PC-9 (cell line): ENCODE measurements around the gene B3GNT5. TPM values are rescaled to one million over a fixed set of nuclear protein-coding genes. Genes with fewer than 3 reads are reported as not detected.

Experiments used
- BruUV-seq: library from RNA; stranded (reverse); fragments of 400-500 nt; replicated peaks from 2 replicates; lab custom pipeline; 2021; lab: Mats Ljungman, UMichigan
- CTCF ChIA-PET: fragments of 300-600 bp; sonication (Branson Sonifier 250); formaldehyde crosslinking; loops from one replicate; lab custom pipeline; 2022; ENCODE audit warnings: antibody characterized with exemption; lab: Charles Lee
- POLR2A ChIA-PET: fragments of 300-600 bp; sonication (Branson Sonifier 250); formaldehyde crosslinking; loops from one replicate; lab custom pipeline; 2022; ENCODE audit warnings: antibody characterized with exemption; ENCODE audit not compliant: unreplicated experiment; lab: Charles Lee
- DNase-seq, 2 experiments: peaks; one replicate each; pipeline versions ENCODE4 v3.0.0 to v3.0.0-alpha.2; 2015 to 2022; ENCODE audit warnings: mixed read lengths in 1 of 2
- H2AFZ ChIP-seq: fragments of 200-600 bp; sonication (generic); 2 replicates; pipeline ENCODE4 v1.8.1; 2017; ENCODE audit warnings: antibody characterized with exemption
- H3F3A ChIP-seq: fragments of 200-600 bp; sonication (generic); 2 replicates; pipeline ENCODE4 v1.8.1; 2017; ENCODE audit warnings: antibody characterized with exemption, mild to moderate bottlenecking, low read depth; ENCODE audit not compliant: insufficient read depth
- H3K27ac ChIP-seq: fragments of 200-600 bp; sonication (generic); 2 replicates; pipeline ENCODE4 v1.6.1; 2016; ENCODE audit warnings: mixed run types
- H3K27me3 ChIP-seq: fragments of 200-600 bp; sonication (generic); 2 replicates; pipeline ENCODE4 v1.6.1; 2016; ENCODE audit warnings: low read depth, mixed run types; ENCODE audit not compliant: insufficient read depth
- H3K36me3 ChIP-seq: fragments of 200-600 bp; sonication (generic); 2 replicates; pipeline ENCODE4 v1.6.1; 2016; ENCODE audit warnings: low read depth, mixed run types
- H3K4me1 ChIP-seq: fragments of 200-600 bp; sonication (generic); replicated peaks from 2 replicates; pipeline ENCODE4 v1.6.1; 2016; ENCODE audit warnings: mixed run types; ENCODE audit not compliant: insufficient read depth
- H3K4me2 ChIP-seq: fragments of 200-600 bp; sonication (generic); 2 replicates; pipeline ENCODE4 v1.6.1; 2017; ENCODE audit warnings: mixed run types
- H3K4me3 ChIP-seq: fragments of 200-600 bp; sonication (generic); 2 replicates; pipeline ENCODE4 v1.6.1; 2016; ENCODE audit warnings: mixed run types
- H3K79me2 ChIP-seq: fragments of 200-600 bp; sonication (generic); 2 replicates; pipeline ENCODE4 v1.6.1; 2017; ENCODE audit warnings: low read depth, mixed run types
- H3K9me2 ChIP-seq: fragments of 200-600 bp; sonication (generic); 2 replicates; pipeline ENCODE4 v1.8.1; 2017; ENCODE audit warnings: mild to moderate bottlenecking; ENCODE audit not compliant: insufficient read depth
- H3K9me3 ChIP-seq: fragments of 200-600 bp; sonication (generic); 2 replicates; pipeline ENCODE4 v1.8.1; 2016; ENCODE audit warnings: low read depth; ENCODE audit not compliant: insufficient read depth
- H4K20me1 ChIP-seq: fragments of 200-600 bp; sonication (generic); 2 replicates; pipeline ENCODE4 v1.8.1; 2017; ENCODE audit not compliant: insufficient read depth
- EZH2 ChIP-seq: fragments of 200-600 bp; sonication (generic); IDR thresholded peaks from 2 replicates; pipeline ENCODE4 v1.8.0; 2017; ENCODE audit warnings: antibody characterized with exemption, low read depth
- intact Hi-C: fragments of 100-400 bp; cut with micrococcal nuclease; formaldehyde crosslinking; loops from one replicate; pipeline ENCODE4 v1.10.0; 2022; ENCODE audit not compliant: unreplicated experiment
- total RNA-seq: library from RNA; stranded (reverse); gene quantifications from 2 replicates; pipeline ENCODE4 v1.2.3, GENCODE V29; 2021
- TF ChIP-seq, protein P1 (sequence below): fragments of 200-600 bp; sonication (generic); conservative IDR thresholded peaks from 2 replicates; pipeline ENCODE4 v1.6.1; 2017; ENCODE audit warnings: mixed run types, antibody characterized with exemption, mild to moderate bottlenecking, moderate library complexity

The B3GNT5 gene
- total RNA-seq, 1 experiment from 2014 or later = 30.7 TPM

- BruUV-seq = no TSS peak
- TF ChIP-seq, protein P1, sequence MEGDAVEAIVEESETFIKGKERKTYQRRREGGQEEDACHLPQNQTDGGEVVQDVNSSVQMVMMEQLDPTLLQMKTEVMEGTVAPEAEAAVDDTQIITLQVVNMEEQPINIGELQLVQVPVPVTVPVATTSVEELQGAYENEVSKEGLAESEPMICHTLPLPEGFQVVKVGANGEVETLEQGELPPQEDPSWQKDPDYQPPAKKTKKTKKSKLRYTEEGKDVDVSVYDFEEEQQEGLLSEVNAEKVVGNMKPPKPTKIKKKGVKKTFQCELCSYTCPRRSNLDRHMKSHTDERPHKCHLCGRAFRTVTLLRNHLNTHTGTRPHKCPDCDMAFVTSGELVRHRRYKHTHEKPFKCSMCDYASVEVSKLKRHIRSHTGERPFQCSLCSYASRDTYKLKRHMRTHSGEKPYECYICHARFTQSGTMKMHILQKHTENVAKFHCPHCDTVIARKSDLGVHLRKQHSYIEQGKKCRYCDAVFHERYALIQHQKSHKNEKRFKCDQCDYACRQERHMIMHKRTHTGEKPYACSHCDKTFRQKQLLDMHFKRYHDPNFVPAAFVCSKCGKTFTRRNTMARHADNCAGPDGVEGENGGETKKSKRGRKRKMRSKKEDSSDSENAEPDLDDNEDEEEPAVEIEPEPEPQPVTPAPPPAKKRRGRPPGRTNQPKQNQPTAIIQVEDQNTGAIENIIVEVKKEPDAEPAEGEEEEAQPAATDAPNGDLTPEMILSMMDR = no peak
- no peak for TF ChIP-seq EZH2
- Histone ChIP-seq H3K79me2 (peaks cover 21% of the 10 kb centered on the region), H4K20me1 (no peaks in the 10 kb centered on the region), H3K27ac (no peak overlapping the region), H3K36me3 (peaks cover 7% of the 10 kb centered on the region), H3F3A (peaks cover 53% of the 10 kb centered on the region), H3K27me3 (no peaks in the 10 kb centered on the region), H3K9me2 (no peaks in the 10 kb centered on the region), H3K4me3 (no peak overlapping the region), H3K4me2 (no peak overlapping the region), H2AFZ (no peak overlapping the region), H3K4me1 (peaks cover 76% of the 10 kb centered on the region), H3K9me3 (peaks cover 3% of the 10 kb centered on the region)
- DNase-seq = no peak
- intact Hi-C loops = no loop called here
- CTCF ChIA-PET = no interaction called here
- POLR2A ChIA-PET = interaction anchor here (0.7 kb wide), 1 partner anchor 34 kb away, joined by 8 read pairs; no protein-coding TSS in a partner anchor
Observed at GRCh38 chr3:183290216-183290615, 37.2 kb downstream of the B3GNT5 start.

DNA sequence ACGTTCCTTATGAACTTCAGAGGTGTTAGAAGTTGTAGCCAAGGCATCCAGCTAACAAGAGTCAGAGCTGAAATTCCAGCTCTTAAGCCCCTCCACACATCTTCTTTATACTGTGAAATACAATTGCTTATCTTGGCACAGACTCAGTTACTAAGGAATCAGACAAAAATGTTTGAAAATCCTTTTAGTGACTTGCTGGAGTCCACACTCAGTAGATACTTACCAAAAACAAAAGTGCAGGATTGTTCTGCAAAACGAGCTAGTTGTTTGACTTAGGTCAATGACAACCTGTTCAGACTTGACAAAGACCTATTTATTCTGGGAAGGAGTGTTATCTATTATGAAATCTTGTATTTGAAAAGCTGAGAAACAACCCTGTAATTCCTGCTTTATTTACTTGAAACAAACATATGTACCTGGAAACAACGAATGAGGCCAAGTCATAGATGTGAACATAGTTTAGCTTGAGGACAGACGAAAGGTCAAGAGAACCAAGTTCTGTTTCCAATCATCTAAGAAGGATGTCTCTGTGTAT is 38.5 kb downstream of the B3GNT5 start:
- no peak overlapping the region for H2AFZ ChIP-seq
- H3K4me3 ChIP-seq = peak overlapping the region; percentile 3; the same call in 1 of the 2 replicates
- no peaks in the 10 kb centered on the region for H4K20me1 ChIP-seq
- H3K27me3 ChIP-seq = no peaks in the 10 kb centered on the region
- intact Hi-C loops = loop anchor here (1.0 kb wide), 1 partner anchor 16 kb away; no protein-coding TSS in a partner anchor
- H3K36me3 ChIP-seq = peaks cover 13% of the 10 kb centered on the region
- DNase-seq = peak in 1 of 2 experiments; percentile 96
- peak overlapping the region; percentile 69 for H3K27ac ChIP-seq
- H3K79me2 ChIP-seq = peaks cover 21% of the 10 kb centered on the region
- CTCF ChIA-PET = interaction anchor here (1.5 kb wide), 1 partner anchor 26 kb away, joined by 3 read pairs; no protein-coding TSS in a partner anchor
- H3K9me2 ChIP-seq = no peaks in the 10 kb centered on the region
- peak overlapping the region; percentile 46 for H3K4me2 ChIP-seq
- POLR2A ChIA-PET = interaction anchor here (0.7 to 0.8 kb wide), 2 partner anchors 12 to 16 kb away, joined by 5 to 7 read pairs; no protein-coding TSS in a partner anchor
- H3K9me3 ChIP-seq = peaks cover 3% of the 10 kb centered on the region
- no peak for TF ChIP-seq EZH2
- TF ChIP-seq, protein P1 = no peak
- no TSS peak for BruUV-seq
- peaks cover 77% of the 10 kb centered on the region for H3K4me1 ChIP-seq
- peaks cover 54% of the 10 kb centered on the region for H3F3A ChIP-seq

DNA sequence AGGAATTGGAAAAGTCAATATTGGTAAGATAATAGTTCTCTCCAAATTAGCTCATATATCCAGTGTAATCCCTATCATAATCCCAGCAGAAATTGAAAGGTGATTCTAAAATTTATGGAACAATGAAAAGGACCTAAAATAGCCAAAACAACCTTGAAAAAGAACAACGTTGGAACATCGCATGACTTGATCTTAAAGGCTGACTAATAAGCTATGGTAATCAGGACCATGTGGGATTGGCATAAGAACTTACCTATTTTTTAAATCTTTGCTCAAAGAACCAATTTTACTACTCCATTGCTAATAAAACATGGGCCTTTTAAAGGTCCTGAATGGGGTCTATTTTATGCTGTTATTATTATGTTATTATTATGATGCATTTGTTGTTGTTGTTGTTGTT is 40.9 kb downstream of the B3GNT5 start:
- Histone ChIP-seq H3K9me3 (peaks cover 3% of the 10 kb centered on the region), H4K20me1 (no peaks in the 10 kb centered on the region), H3K4me3 (no peak overlapping the region), H3K27me3 (no peaks in the 10 kb centered on the region), H3K27ac (0 out of 2 replicates have a peak overlapping the region, but pooled peaks have one; percentile 3), H3K4me1 (peaks cover 59% of the 10 kb centered on the region), H2AFZ (no peak overlapping the region), H3K9me2 (no peaks in the 10 kb centered on the region), H3K79me2 (peaks cover 9% of the 10 kb centered on the region), H3K4me2 (no peak overlapping the region), H3F3A (peaks cover 41% of the 10 kb centered on the region), H3K36me3 (peaks cover 27% of the 10 kb centered on the region)
- ChIA-PET POLR2A (no interaction called here), CTCF (interaction anchor here (0.6 kb wide), 1 partner anchor 22 kb away, joined by 3 read pairs; no protein-coding TSS in a partner anchor)
- no peak for DNase-seq
- no TSS peak for BruUV-seq
- no peak for TF ChIP-seq EZH2
- TF ChIP-seq, protein P1 = no peak
- intact Hi-C loops = no loop called here
